PC-3 (cell line): Measurements from ENCODE around the gene PIK3C3.

ENCODE experiments used
- CTCF ChIP-seq: fragments of 300-600 bp; sonication (generic); conservative IDR thresholded peaks from 2 replicates; pipeline ENCODE4 v1.5.1; 2017; ENCODE audit warnings: antibody characterized with exemption, low read depth, mild to moderate bottlenecking, low read length
- EZH2 ChIP-seq: fragments of 300-600 bp; sonication (generic); IDR thresholded peaks from one replicate; pipeline ENCODE4 v1.6.1; 2017; ENCODE audit warnings: antibody characterized with exemption, mild to moderate bottlenecking, low read length; ENCODE audit not compliant: unreplicated experiment
- EZH2phosphoT487 ChIP-seq: fragments of 300-600 bp; sonication (generic); IDR thresholded peaks from 2 replicates; pipeline ENCODE4 v1.6.1; 2018; ENCODE audit warnings: mild to moderate bottlenecking, antibody characterized with exemption, low read length, borderline replicate concordance

- TF ChIP-seq CTCF, result no peak
- no peak for TF ChIP-seq EZH2
- no peak for TF ChIP-seq EZH2phosphoT487
These were observed 83.9 kb downstream of the PIK3C3 start for GRCh38 chr18:42038936-42039335.
